ENCODE data around the gene CD160. TPM values are rescaled to one million over a fixed set of nuclear protein-coding genes. Genes with fewer than 3 reads are reported as not detected.

CD160 gene
- total and polyA plus RNA-seq, 10 of the 15 experiments (the other 5 are each of a cell fraction or from before 2014, with no cell fraction given) = 0.06 to 1.1 (median 0.26) TPM; not detected in 5

DNA sequence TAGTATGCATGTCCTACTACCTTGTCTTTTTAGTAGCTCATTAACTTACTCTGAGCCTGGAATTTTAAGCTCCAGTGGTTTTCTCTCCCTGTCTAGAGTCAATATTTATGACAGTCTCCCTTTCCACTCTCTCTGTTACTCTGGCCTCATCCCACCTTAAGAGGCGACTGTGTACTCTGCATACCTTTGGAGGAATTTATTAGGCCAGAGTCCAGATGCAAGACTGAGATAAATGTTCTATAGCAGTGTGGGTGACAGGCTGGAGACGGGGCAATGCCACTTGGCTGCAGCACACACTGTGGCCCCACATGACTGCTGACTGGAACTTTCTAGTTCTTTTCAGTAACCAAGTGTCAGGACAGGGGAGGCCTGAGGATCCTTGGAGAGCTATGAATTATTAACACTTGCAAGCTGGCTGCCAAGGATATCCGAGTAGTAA is 8.1 kb upstream of the CD160 start (continued):
- TF ChIP-seq, protein P1, sequence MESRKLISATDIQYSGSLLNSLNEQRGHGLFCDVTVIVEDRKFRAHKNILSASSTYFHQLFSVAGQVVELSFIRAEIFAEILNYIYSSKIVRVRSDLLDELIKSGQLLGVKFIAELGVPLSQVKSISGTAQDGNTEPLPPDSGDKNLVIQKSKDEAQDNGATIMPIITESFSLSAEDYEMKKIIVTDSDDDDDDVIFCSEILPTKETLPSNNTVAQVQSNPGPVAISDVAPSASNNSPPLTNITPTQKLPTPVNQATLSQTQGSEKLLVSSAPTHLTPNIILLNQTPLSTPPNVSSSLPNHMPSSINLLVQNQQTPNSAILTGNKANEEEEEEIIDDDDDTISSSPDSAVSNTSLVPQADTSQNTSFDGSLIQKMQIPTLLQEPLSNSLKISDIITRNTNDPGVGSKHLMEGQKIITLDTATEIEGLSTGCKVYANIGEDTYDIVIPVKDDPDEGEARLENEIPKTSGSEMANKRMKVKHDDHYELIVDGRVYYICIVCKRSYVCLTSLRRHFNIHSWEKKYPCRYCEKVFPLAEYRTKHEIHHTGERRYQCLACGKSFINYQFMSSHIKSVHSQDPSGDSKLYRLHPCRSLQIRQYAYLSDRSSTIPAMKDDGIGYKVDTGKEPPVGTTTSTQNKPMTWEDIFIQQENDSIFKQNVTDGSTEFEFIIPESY (IDR thresholded peaks at IDR 0.05) = no peak
- TF ChIP-seq RUNX3 (IDR thresholded peaks at IDR 0.05; ENCODE audit: low read length) = no peak
- no peak for TF ChIP-seq SPI1 (IDR thresholded peaks at IDR 0.05; ENCODE audit: borderline replicate concordance, insufficient read depth, low read depth, low read length)

GRCh38 chr1:145714524-145715111 is 4.7 kb upstream of the CD160 start:
- SMC1A ChIA-PET (ENCODE audit: uncharacterized antibody, unreplicated experiment) = interaction anchor here (1.0 kb wide), 1 partner anchor 23 kb away, joined by 3 read pairs; no protein-coding TSS in a partner anchor
- POLR2A ChIA-PET = no interaction called here
- BruUV-seq (replicated peaks) = no TSS peak
- FAIRE-seq (no peak), DNase-seq (ENCODE audit: low read depth, low spot score) (no peak), ATAC-seq (no peak)
- no peak for TF ChIP-seq KDM1A (IDR thresholded peaks at IDR 0.05; ENCODE audit: borderline replicate concordance)
- no peak for TF ChIP-seq CBFB (IDR thresholded peaks at IDR 0.05; ENCODE audit: low read depth)
- TF ChIP-seq NR2F1 (conservative IDR thresholded peaks at IDR 0.05) = no peak
- TF ChIP-seq, protein P1 (IDR thresholded peaks at IDR 0.05) = no peak
- no peak for TF ChIP-seq CHD2 (IDR thresholded peaks at IDR 0.05; ENCODE audit: borderline replicate concordance, low read depth, low read length)
- no peak for TF ChIP-seq RAD51 (IDR thresholded peaks at IDR 0.05)
- TF ChIP-seq POU2F2 (IDR thresholded peaks at IDR 0.05; ENCODE audit: borderline replicate concordance, low read depth, low read length) = no peak
- no peak for TF ChIP-seq WRNIP1 (IDR thresholded peaks at IDR 0.05; ENCODE audit: borderline replicate concordance, low read depth, low read length)
- TF ChIP-seq USF2 (IDR thresholded peaks at IDR 0.05; ENCODE audit: borderline replicate concordance, low read depth, low read length) = no peak
- TF ChIP-seq DPF2 (IDR thresholded peaks at IDR 0.05) = no peak
- Histone ChIP-seq H3K36me3 (ENCODE audit: control insufficient read depth in 2 of 2, insufficient read depth in 2 of 2, low read length in 1 of 2) (no peaks in the 10 kb centered on the region), H3K4me1 (ENCODE audit: control insufficient read depth, insufficient read depth, low read length) (peaks cover 9% of the 10 kb centered on the region), H3K79me2 (ENCODE audit: control insufficient read depth, insufficient read depth, low read length) (no peaks in the 10 kb centered on the region), H3K27me3 (replicated peaks in 1 of 2; ENCODE audit: control insufficient read depth in 2 of 2, insufficient read depth in 2 of 2, low read length in 1 of 2) (no peaks in the 10 kb centered on the region), H3K9ac (ENCODE audit: control insufficient read depth, insufficient read depth, low read length) (no peak overlapping the region), H3K4me3 (no peak overlapping the region), H3K27ac (ENCODE audit: control insufficient read depth, insufficient read depth) (no peak overlapping the region), H2AFZ (ENCODE audit: control insufficient read depth, low read depth, low read length) (no peak overlapping the region), H4K20me1 (ENCODE audit: control insufficient read depth, insufficient read depth) (no peaks in the 10 kb centered on the region), H3K4me2 (ENCODE audit: control insufficient read depth, insufficient read depth) (no peak overlapping the region), H3K9me3 (replicated peaks; ENCODE audit: control insufficient read depth, insufficient read depth, low read length) (no peaks in the 10 kb centered on the region)
- 67% methylated on average over 6 of the region's 6 CpGs for WGBS (ENCODE audit: insufficient coverage, insufficient replicate concordance, low lambda C conversion rate, missing lambda C conversion rate)
- intact Hi-C loops (cut with micrococcal nuclease; ENCODE audit: unreplicated experiment) = no loop called here
- in situ Hi-C loops (cut with MboI) = no loop called here
- CTCF ChIA-PET = no interaction called here
- RAD21 ChIA-PET (ENCODE audit: unreplicated experiment) = no interaction called here

Data from GM12878 (cell line).